ENCODE data around the gene MORN1.

Gene MORN1

GRCh38 chr1:2350501-2350900 lies 40.9 kb downstream of the MORN1 start:
- DNase-seq: no peak

GRCh38 chr1:2349806-2350205 lies 41.5 kb downstream of the MORN1 start:
- DNase-seq: no peak

- DNase-seq: peak in 1 of 5 donors; percentile 0
These were observed 42.7 kb downstream of the MORN1 start for GRCh38 chr1:2348346-2349325.

- peak in 1 of 5 donors; percentile 3 for DNase-seq
These were observed 43.5 kb downstream of the MORN1 start for GRCh38 chr1:2347896-2348295.

- peak in 2 of 5 donors; percentile 3 to 6 for DNase-seq
These were observed 44.0 kb downstream of the MORN1 start for GRCh38 chr1:2347409-2347785.

- peak in 3 of 5 donors; percentile 1 to 5 (median 2) for DNase-seq
These were observed 44.5 kb downstream of the MORN1 start for GRCh38 chr1:2346691-2347408.

GRCh38 chr1:2345297-2346075 lies 45.9 kb downstream of the MORN1 start:
- DNase-seq: peak in 2 of 5 donors; percentile 1 to 9

- DNase-seq: peak in 1 of 5 donors; percentile 6
These were observed 46.5 kb downstream of the MORN1 start for GRCh38 chr1:2344744-2345296.

GRCh38 chr1:2344121-2344681 lies 47.2 kb downstream of the MORN1 start:
- peak in 1 of 5 donors; percentile 0 for DNase-seq

- peak in 1 of 5 donors; percentile 0 for DNase-seq
These were observed 48.1 kb downstream of the MORN1 start for GRCh38 chr1:2343023-2343935.

- peak in 1 of 5 donors; percentile 0 for DNase-seq
These were observed 48.9 kb downstream of the MORN1 start for GRCh38 chr1:2342384-2343022.

GRCh38 chr1:2341706-2342383 lies 49.5 kb downstream of the MORN1 start:
- DNase-seq: no peak

- no peak for DNase-seq
These were observed 50.5 kb downstream of the MORN1 start for GRCh38 chr1:2340918-2341254.

GRCh38 chr1:2340086-2340917 lies 51.1 kb downstream of the MORN1 start:
- no peak for DNase-seq

- no peak for DNase-seq
These were observed 51.9 kb downstream of the MORN1 start for GRCh38 chr1:2339206-2340085.

- no peak for DNase-seq
These were observed 53.9 kb downstream of the MORN1 start for GRCh38 chr1:2337501-2337900.

- no peak for DNase-seq
These were observed 54.3 kb downstream of the MORN1 start for GRCh38 chr1:2337081-2337480.

GRCh38 chr1:2336499-2336898 lies 54.9 kb downstream of the MORN1 start:
- no peak for DNase-seq

Data from T-helper 1 cell (primary cell).